GM23338 (cell line): ENCODE measurements around the gene PHF21A. TPM values are rescaled to one million over a fixed set of nuclear protein-coding genes. Genes with fewer than 3 reads are reported as not detected.
A peak's percentile ranks its signal among the peaks of the same experiment; 100 is the strongest.

ENCODE experiments used
- ATAC-seq: fragments of 200-7000 bp; cut with Tn5 transposase; 3 replicates; pipeline ENCODE4 v1.9.1; 2020
- DNase-seq: peaks from one replicate; pipeline ENCODE4 v3.0.0-alpha.2; 2015; ENCODE audit warnings: low spot score
- H2AFZ ChIP-seq: fragments of 200-600 bp; sonication (generic); 2 replicates; pipeline ENCODE4 v1.8.0; 2016; ENCODE audit warnings: antibody characterized with exemption, mild to moderate bottlenecking, moderate library complexity
- H3F3A ChIP-seq: fragments of 200-600 bp; sonication (generic); replicated peaks from 2 replicates; pipeline ENCODE4 v1.8.0; 2017; ENCODE audit warnings: antibody characterized with exemption, mixed run types, low read depth
- H3K27ac ChIP-seq: fragments of 200-600 bp; sonication (generic); 2 replicates; pipeline ENCODE4 v1.6.1; 2016; ENCODE audit warnings: low read depth
- H3K27me3 ChIP-seq: fragments of 200-600 bp; sonication (generic); 2 replicates; pipeline ENCODE4 v1.8.0; 2016; ENCODE audit warnings: mild to moderate bottlenecking, mixed run types, moderate library complexity; ENCODE audit not compliant: insufficient read depth
- H3K36me3 ChIP-seq: fragments of 200-600 bp; sonication (generic); 2 replicates; pipeline ENCODE4 v1.8.0; 2016; ENCODE audit warnings: mild to moderate bottlenecking; ENCODE audit not compliant: insufficient read depth
- H3K4me1 ChIP-seq: fragments of 200-600 bp; sonication (generic); 2 replicates; pipeline ENCODE4 v1.8.0; 2016; ENCODE audit warnings: mild to moderate bottlenecking, moderate library complexity; ENCODE audit not compliant: insufficient read depth
- H3K4me2 ChIP-seq: fragments of 200-600 bp; sonication (generic); 2 replicates; pipeline ENCODE4 v1.7.1; 2017; ENCODE audit warnings: mixed run types
- H3K4me3 ChIP-seq: fragments of 200-600 bp; sonication (generic); 2 replicates; pipeline ENCODE4 v1.6.1; 2016; ENCODE audit warnings: mixed run types
- H3K79me2 ChIP-seq: fragments of 200-600 bp; sonication (generic); replicated peaks from 2 replicates; pipeline ENCODE4 v1.8.0; 2017; ENCODE audit warnings: mild to moderate bottlenecking; ENCODE audit not compliant: insufficient read depth
- H3K9me2 ChIP-seq: fragments of 200-600 bp; sonication (generic); 2 replicates; pipeline ENCODE4 v1.8.0; 2017; ENCODE audit not compliant: insufficient read depth
- H4K20me1 ChIP-seq: fragments of 200-600 bp; sonication (generic); replicated peaks from 2 replicates; pipeline ENCODE4 v1.8.0; 2017; ENCODE audit warnings: mild to moderate bottlenecking; ENCODE audit not compliant: insufficient read depth
- H3K27ac Mint-ChIP-seq: 2 replicates; pipeline ENCODE4 v1.8.0; 2020; ENCODE audit warnings: inconsistent platforms, mild to moderate bottlenecking, moderate library complexity, mixed read lengths
- H3K27me3 Mint-ChIP-seq: 3 replicates; pipeline ENCODE4 v1.8.0; 2022; ENCODE audit warnings: low read depth, mild to moderate bottlenecking, moderate library complexity, mixed read lengths, inconsistent platforms; ENCODE audit not compliant: insufficient read depth, poor library complexity
- H3K36me3 Mint-ChIP-seq: 3 replicates; pipeline ENCODE4 v1.8.0; 2021; ENCODE audit warnings: low read depth, mild to moderate bottlenecking, inconsistent platforms, moderate library complexity, mixed read lengths
- H3K4me1 Mint-ChIP-seq: 3 replicates; pipeline ENCODE4 v1.8.0; 2020; ENCODE audit warnings: mild to moderate bottlenecking, inconsistent platforms, mixed read lengths
- H3K4me3 Mint-ChIP-seq: 3 replicates; pipeline ENCODE4 v1.8.0; 2021; ENCODE audit warnings: moderate library complexity, mild to moderate bottlenecking, inconsistent platforms, mixed read lengths
- H3K9me3 Mint-ChIP-seq: 3 replicates; pipeline ENCODE4 v1.8.0; 2020; ENCODE audit warnings: moderate library complexity, mild to moderate bottlenecking, inconsistent platforms, mixed read lengths
- CREB1 ChIP-seq: fragments of 250-450 bp; sonication (Bioruptor Pico); IDR thresholded peaks from 2 replicates; pipeline ENCODE4 v1.5.0; 2020; ENCODE audit warnings: low read depth, mild to moderate bottlenecking, moderate library complexity
- CTCF ChIP-seq, 2 experiments: fragments of 200-600 bp in 1 of 2; sonication (generic) in 1 of 2; conservative IDR thresholded peaks; 2 replicates each; pipeline versions ENCODE4 v1.5.1 to v1.6.1; 2016 to 2017; ENCODE audit warnings: antibody characterized with exemption in 2 of 2, low read depth in 2 of 2, mild to moderate bottlenecking in 2 of 2, moderate library complexity in 1 of 2
- EZH2 ChIP-seq: fragments of 200-600 bp; sonication (generic); IDR thresholded peaks from one replicate; pipeline ENCODE4 v1.8.0; 2017; ENCODE audit warnings: antibody characterized with exemption, mild to moderate bottlenecking, low read depth; ENCODE audit not compliant: unreplicated experiment
- EZH2phosphoT487 ChIP-seq: fragments of 200-600 bp; sonication (generic); IDR thresholded peaks from one replicate; pipeline ENCODE4 v1.8.1; 2018; ENCODE audit warnings: antibody characterized with exemption; ENCODE audit not compliant: unreplicated experiment
- NANOG ChIP-seq: IDR thresholded peaks from 2 replicates; pipeline ENCODE4 v1.6.1; 2016; ENCODE audit warnings: antibody characterized with exemption, borderline replicate concordance
- POLR2AphosphoS5 ChIP-seq: IDR thresholded peaks from 2 replicates; pipeline ENCODE4 v1.6.1; 2016; ENCODE audit warnings: antibody characterized with exemption, low read depth
- STAT1 ChIP-seq: IDR thresholded peaks from one replicate; pipeline ENCODE4 v1.6.1; 2016; ENCODE audit warnings: antibody characterized with exemption; ENCODE audit not compliant: unreplicated experiment
- ZNF331 ChIP-seq: fragments of 250-450 bp; sonication (Bioruptor Pico); IDR thresholded peaks from 2 replicates; pipeline ENCODE4 v1.5.0; 2020; ENCODE audit warnings: low read depth, mild to moderate bottlenecking, moderate library complexity
- polyA plus RNA-seq: library from polyadenylated mRNA; unstranded; fragments of >200 nt; fragmentation: Nextera tagmentation; extraction: Ambion mirVana; gene quantifications from 2 replicates; pipeline ENCODE4 v1.2.1, GENCODE V29; 2016
- total RNA-seq: library from RNA; depleted of rRNA; stranded (reverse); fragments of >200 nt; shearing (Covaris generic); gene quantifications from 2 replicates; pipeline ENCODE4 v1.2.3, GENCODE V29; 2014
- TF ChIP-seq, protein P1 (sequence below): IDR thresholded peaks from one replicate; pipeline ENCODE4 v1.6.1; 2018; ENCODE audit warnings: antibody characterized with exemption; ENCODE audit not compliant: unreplicated experiment

Gene PHF21A
- total and polyA plus RNA-seq, 2 experiments from 2014 or later, result 21.7 to 23.6 TPM

DNA sequence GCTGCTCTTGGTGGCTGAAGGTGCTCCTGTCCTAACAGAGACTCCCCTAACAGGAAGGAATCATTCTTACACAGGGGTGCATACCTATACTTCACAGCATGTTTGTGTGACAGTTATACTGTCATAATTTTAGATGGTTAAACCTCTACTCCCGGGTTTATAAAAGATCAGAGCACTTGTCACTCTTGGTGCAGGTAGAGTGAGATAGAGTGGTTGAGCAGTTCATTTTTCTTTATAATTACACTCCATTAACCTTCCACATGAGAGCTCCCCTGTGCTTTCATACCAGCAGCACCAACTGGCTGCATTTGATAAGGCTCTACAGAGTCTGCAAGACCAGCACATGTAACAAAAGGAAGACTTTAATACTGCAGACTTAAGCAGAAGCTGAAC lies 125.9 kb downstream of the PHF21A start (continued):
- TF ChIP-seq CTCF (conservative IDR thresholded peaks at IDR 0.05; ENCODE audit: low read depth in 2 of 2), result no peak
- no peak for TF ChIP-seq NANOG
- no peak for TF ChIP-seq STAT1
- TF ChIP-seq EZH2phosphoT487, result no peak
- TF ChIP-seq, protein P1, sequence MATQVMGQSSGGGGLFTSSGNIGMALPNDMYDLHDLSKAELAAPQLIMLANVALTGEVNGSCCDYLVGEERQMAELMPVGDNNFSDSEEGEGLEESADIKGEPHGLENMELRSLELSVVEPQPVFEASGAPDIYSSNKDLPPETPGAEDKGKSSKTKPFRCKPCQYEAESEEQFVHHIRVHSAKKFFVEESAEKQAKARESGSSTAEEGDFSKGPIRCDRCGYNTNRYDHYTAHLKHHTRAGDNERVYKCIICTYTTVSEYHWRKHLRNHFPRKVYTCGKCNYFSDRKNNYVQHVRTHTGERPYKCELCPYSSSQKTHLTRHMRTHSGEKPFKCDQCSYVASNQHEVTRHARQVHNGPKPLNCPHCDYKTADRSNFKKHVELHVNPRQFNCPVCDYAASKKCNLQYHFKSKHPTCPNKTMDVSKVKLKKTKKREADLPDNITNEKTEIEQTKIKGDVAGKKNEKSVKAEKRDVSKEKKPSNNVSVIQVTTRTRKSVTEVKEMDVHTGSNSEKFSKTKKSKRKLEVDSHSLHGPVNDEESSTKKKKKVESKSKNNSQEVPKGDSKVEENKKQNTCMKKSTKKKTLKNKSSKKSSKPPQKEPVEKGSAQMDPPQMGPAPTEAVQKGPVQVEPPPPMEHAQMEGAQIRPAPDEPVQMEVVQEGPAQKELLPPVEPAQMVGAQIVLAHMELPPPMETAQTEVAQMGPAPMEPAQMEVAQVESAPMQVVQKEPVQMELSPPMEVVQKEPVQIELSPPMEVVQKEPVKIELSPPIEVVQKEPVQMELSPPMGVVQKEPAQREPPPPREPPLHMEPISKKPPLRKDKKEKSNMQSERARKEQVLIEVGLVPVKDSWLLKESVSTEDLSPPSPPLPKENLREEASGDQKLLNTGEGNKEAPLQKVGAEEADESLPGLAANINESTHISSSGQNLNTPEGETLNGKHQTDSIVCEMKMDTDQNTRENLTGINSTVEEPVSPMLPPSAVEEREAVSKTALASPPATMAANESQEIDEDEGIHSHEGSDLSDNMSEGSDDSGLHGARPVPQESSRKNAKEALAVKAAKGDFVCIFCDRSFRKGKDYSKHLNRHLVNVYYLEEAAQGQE, result no peak
- no peak for TF ChIP-seq POLR2AphosphoS5
- no peak for TF ChIP-seq EZH2

DNA sequence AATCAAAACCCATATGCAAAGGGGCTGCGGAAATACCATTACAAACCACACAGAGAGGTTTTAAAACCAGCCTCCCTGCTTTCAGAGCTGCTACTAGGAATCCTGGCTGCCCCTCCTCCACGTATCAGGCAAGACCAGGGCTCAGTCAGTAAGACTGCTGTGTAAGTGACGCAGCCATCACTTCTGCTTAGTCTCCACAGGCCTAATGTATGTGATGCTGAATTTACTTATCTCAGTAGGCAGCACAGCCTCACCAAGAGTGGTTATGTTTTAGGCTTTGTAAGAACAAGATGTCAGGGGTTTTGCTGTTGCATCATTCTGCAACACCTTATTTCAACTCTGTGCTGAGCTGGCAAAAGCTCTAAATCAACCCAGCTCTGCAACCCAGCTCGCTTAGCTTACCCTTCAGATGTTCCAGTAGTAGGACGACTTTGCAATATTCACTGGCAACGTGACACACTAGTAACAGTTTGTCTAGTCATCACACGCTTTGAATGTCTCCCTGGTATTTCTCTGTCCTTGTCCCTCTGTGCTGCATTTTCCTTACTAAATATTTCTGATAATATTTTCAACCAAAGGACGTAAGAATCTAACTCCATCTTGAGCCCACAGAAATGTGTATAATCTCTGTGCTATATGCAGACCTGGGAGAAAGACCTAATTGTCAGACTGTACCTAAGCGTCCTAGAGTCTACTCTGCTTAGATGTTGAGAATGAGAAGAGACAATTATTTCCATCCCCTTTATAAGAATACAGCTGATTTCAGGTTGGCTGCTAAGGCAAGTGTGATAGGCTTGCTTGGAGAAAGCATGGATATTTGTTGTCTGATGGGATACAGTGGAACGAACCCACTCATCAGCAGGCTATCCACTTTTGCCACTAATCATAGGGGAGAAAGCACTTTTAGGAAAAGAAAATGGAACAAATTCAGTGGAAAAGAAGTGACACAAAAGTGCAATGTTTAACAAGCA lies 126.6 kb downstream of the PHF21A start:
- H3K36me3 Mint-ChIP-seq, result no peaks in the 10 kb centered on the region
- Histone ChIP-seq H3K79me2 (no peaks in the 10 kb centered on the region; the same call in 1 of the 2 replicates), H3K36me3 (no peaks in the 10 kb centered on the region), H3K4me2 (peak overlapping the region; percentile 46), H3K9me2 (no peaks in the 10 kb centered on the region), H4K20me1 (no peaks in the 10 kb centered on the region), H3K4me3 (no peak overlapping the region; the same call in 1 of the 2 replicates), H2AFZ (no peak overlapping the region), H3K27ac (peak overlapping the region; percentile 89), H3K4me1 (peaks cover 52% of the 10 kb centered on the region), H3K27me3 (no peaks in the 10 kb centered on the region), H3F3A (no peaks in the 10 kb centered on the region)
- peak; percentile 83 for DNase-seq
- H3K9me3 Mint-ChIP-seq, result no peaks in the 10 kb centered on the region
- peaks cover 67% of the 10 kb centered on the region for H3K4me1 Mint-ChIP-seq
- no peaks in the 10 kb centered on the region for H3K27me3 Mint-ChIP-seq
- TF ChIP-seq CREB1, result peak; percentile 72
- TF ChIP-seq ZNF331 (CRISPR knock-in tag), result no peak
- TF ChIP-seq POLR2AphosphoS5, result peak; percentile 36
- peak overlapping the region; percentile 96 for H3K27ac Mint-ChIP-seq
- ATAC-seq, result peak; percentile 92
- peak overlapping the region; percentile 3; the same call in 1 of the 3 replicates for H3K4me3 Mint-ChIP-seq
